HG03432 (cell line): ENCODE measurements around the gene LMO7.
"Not testable (repeated sequence)": the region's sequence is repeated elsewhere in the genome, so short reads cannot be mapped to it uniquely, and the experiment has no call there.

Experiments used
- ATAC-seq: cut with Tn5 transposase; IDR thresholded peaks from one replicate; pipeline ENCODE4 v1.9.1; 2021; ENCODE audit warnings: mild to moderate bottlenecking, moderate library complexity; ENCODE audit not compliant: unreplicated experiment

The LMO7 gene

DNA sequence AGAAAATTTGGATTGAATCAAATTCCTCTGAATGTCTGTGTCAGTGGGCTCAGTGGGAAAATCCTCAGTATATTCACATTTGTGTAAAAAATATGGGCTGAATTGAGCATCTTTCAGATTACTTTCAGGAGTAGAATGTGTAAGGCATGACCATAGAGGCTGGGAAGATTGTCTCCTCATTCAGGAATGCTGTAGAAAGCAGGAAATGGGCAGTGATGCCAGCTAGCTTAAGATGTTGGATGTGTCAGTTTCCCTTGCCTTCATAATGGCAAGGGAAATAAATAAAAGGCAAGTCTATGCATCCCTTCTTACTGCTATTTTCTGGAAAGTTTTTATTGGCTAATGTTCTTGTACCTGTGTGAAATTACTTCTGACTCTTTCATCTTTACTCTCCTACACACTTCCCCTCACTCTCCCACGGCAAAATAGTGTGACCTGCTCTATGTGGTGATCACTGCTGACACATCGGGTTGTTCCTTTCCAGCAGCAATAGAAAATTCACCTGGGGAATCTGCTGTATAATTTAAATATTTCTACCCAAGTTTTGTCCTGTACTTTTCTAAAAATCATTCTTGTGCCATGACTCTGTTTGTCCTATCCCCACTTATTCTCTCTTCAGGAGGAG is 103.2 kb downstream of the LMO7 start:
- peak; percentile 82 for ATAC-seq

GRCh38 chr13:75740031-75740430 is 103.9 kb downstream of the LMO7 start:
- ATAC-seq, result no peak

- not testable (repeated sequence) for ATAC-seq
Measured at GRCh38 chr13:75743072-75743471, 106.9 kb downstream of the LMO7 start.

- no peak for ATAC-seq
Measured at GRCh38 chr13:75744127-75744526, 108.0 kb downstream of the LMO7 start.

GRCh38 chr13:75745387-75745786 is 109.3 kb downstream of the LMO7 start:
- ATAC-seq, result no peak

- ATAC-seq, result no peak
Measured at GRCh38 chr13:75748874-75749273, 112.7 kb downstream of the LMO7 start.

DNA sequence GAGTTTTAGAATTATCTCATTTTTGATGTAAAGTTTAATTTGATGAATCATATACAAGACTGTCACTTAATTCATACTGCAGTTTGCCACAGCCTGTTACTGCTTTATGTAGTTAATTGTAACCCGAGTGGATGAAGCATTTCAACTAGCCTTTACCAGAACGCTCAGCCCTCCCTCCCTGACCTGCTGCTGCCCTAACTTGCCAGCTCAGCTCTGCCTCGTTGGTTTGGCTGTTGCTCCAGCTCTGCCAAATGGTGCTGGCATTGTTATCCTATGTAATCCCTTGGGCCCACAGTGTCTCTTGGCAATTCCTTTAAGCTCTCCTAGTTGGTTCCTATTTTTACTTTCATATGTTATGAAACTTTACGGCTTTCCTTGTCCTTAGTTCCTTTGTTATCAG is 113.3 kb downstream of the LMO7 start:
- ATAC-seq, result no peak

GRCh38 chr13:75751350-75751749 is 115.2 kb downstream of the LMO7 start:
- ATAC-seq, result no peak

DNA sequence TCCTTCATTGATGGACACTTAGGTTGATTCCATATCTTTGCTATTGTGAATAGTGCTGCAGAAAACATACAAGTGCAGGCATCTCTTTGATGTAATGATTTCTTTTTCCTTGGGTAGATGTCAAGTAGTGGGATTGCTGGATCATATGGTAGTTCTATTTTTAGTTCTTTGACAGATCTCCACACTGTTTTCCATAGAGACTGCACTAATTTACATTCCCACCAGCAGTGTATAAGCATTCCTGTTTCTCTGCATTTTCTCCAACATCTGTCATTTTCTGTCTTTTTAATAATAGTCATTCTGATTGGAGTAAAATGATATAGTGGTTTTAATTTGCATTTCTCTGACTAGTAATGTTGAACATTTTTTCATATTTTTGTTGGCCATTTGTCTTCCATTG is 116.7 kb downstream of the LMO7 start:
- ATAC-seq, result no peak

DNA sequence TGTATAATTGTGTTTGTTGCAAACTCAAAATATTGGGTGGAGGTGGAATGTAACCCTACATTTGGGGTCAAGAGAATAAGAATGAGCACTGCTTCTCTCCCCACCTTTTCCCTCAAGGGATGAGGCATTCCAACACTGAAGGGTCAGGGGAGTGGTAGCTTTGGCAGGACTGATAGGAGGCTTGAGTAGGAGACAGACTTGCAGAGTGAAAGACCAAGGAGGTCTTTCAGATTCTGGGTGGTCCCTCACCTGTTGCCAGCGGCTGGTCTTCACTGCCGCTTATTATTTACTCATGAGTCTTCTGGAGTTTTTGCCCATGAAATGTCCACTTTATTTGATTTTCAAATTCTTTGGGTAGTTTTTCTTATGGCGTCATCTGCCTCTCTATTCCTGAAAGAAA is 118.8 kb downstream of the LMO7 start:
- ATAC-seq, result no peak

GRCh38 chr13:75757336-75757735 is 121.2 kb downstream of the LMO7 start:
- ATAC-seq, result no peak

- ATAC-seq, result no peak
Measured at GRCh38 chr13:75759531-75759930, 123.4 kb downstream of the LMO7 start.

- ATAC-seq, result peak; percentile 58
Measured at GRCh38 chr13:75760131-75761021, 124.2 kb downstream of the LMO7 start.

- peak; percentile 39 for ATAC-seq
Measured at GRCh38 chr13:75761369-75761768, 125.2 kb downstream of the LMO7 start.

GRCh38 chr13:75762076-75762937 is 126.2 kb downstream of the LMO7 start:
- ATAC-seq, result peak; percentile 89

GRCh38 chr13:75762955-75763354 is 126.8 kb downstream of the LMO7 start:
- peak; percentile 17 for ATAC-seq

DNA sequence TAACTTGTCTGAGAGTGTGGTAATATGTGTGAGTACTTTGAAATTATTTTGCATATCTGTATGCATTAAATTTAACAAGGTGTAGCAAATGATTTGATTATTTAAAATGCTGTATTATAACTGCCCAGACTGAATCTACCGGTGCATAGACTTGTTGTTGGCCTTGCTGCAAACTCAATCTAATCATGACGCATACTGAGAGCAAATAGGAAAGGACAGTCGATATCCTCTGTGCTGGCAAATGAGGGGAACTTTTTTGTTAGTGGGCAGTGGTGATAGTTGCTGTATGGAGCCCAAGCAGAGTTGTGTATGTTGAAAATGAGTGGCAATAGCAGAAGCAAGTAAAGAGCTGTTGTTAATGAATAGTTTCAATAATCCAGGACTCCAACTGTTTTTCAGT is 127.4 kb downstream of the LMO7 start:
- ATAC-seq, result no peak

GRCh38 chr13:75764251-75764925 is 128.3 kb downstream of the LMO7 start:
- no peak for ATAC-seq

DNA sequence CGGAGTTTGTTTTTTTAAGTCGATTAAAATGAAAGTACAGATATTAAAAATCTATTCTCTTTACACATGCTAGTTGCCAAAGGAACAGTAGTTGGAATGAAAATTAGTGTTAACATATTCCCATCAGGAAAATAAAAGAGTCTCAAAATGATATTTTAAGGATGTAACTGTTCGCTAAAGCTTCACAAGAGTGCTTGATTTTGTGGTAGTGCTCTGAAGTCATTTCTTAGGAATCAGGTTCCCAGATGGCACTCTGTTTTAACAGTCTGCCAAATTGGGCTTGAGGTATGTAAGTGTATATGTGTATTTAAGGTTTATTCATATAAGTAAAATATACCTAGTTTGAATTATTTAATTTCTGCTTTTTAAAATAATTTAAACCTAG is 128.8 kb downstream of the LMO7 start:
- no peak for ATAC-seq

DNA sequence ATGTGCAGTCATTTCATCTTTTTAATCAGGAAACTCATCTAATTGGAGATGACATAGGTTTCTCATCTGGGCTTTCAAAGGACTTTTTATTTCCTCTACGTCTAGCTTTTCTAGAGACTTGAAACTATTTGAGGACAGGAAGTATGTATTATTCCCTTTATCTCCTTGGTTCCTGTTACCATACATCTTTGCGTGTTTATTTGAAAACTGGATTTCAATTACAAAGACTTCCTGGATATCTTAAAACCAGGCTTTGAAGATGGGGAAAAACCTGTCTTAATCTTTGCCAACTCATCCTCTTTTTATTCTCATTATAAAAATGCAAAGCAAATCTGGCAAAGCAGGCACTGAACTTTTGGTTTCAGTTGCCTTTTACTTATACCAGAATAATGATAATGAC is 130.5 kb downstream of the LMO7 start:
- ATAC-seq, result no peak
